Stimulated activated CD8-positive, alpha-beta memory T cell treated with anti-CD3 and anti-CD28 coated beads, Interleukin-4, amount 100 ng/mL, for 24 hours (primary cell): ENCODE measurements around the gene ZNF362.

Experiments used
- DNase-seq: peaks from one replicate; pipeline ENCODE4 v3.0.0-alpha.2; 2020; ENCODE audit warnings: low read depth

Gene ZNF362

GRCh38 chr1:33244809-33245186 is 11.5 kb upstream of the ZNF362 start:
- DNase-seq = no peak

DNA sequence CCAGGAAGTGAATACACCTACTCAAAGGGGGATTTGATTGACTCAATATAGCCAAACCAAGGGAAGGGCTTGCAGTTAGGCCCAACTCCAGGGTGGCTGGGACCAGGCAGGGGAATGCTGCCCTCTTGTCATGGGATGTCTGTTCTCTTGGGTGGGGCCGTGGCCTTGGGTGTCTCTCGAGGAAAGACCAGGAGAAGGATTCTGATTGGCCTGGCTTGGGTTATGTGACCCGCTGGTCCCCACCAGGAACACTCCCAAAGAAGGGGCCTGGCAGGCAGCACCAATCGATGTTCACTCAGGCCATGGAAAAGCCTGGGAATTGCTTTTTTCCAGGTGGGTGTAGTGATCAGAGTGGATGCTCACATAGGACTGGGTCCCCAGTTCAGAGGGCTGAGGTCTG is 10.1 kb upstream of the ZNF362 start:
- DNase-seq = no peak

- DNase-seq = no peak
These were observed 8.7 kb upstream of the ZNF362 start for GRCh38 chr1:33247545-33247944.

DNA sequence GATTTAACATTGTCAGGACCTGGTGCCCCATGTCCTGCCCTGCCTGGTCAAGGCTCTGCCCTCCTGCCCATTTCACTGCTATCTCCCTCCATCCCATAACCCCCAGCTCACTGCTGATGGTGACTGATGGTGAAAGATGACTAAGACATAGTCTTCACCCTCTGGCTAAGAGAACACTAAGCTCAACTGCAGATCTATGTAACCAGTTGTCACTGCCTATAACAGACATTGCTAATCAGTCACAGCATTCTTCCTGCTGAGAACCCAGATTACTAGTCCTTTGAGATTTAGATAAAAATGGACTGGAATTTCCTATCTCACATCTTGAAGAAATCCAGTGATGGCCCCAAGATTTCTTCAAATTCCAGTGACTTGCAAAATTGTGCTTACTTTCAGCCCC is 8.0 kb upstream of the ZNF362 start:
- DNase-seq = no peak

- no peak for DNase-seq
These were observed 6.9 kb upstream of the ZNF362 start for GRCh38 chr1:33249422-33249821.

DNA sequence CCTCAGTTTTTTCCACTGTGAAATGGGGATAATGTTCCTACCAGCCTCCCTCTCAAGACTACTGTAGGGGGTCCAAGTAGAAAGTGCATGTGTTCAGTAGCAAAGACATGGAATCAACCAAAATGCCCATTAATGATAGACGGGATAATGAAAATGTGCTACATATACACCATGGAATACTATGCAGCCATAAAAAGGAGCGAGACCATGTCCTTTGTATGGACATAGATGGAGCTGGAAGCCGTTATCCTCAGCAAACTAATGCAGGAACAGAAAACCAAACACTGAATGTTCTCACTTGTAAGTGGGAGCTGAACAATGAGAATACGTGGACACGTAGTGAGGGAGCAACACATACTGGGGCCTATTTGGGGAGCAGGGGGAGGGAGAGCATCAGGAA is 6.1 kb upstream of the ZNF362 start:
- no peak for DNase-seq

DNA sequence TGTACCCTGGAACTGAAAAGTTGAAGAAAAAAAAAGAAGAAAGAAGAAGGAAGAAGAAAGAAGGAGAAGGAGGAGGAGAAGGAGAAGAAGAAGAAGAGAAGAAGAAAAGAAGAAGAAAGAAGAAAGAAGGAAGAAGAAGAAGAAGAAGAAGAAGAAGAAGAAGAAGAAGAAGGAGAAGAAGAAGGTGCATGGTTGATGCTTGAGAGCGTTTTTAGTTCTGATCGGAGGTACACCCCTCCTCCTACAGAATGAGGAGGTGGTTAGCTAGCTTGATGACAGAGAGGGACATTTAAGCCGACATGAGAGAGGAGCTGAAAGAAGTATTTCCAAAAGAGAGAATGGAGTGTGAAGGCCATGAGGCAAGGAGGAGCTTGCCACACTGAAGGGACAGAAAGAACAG is 5.6 kb upstream of the ZNF362 start:
- no peak for DNase-seq

DNA sequence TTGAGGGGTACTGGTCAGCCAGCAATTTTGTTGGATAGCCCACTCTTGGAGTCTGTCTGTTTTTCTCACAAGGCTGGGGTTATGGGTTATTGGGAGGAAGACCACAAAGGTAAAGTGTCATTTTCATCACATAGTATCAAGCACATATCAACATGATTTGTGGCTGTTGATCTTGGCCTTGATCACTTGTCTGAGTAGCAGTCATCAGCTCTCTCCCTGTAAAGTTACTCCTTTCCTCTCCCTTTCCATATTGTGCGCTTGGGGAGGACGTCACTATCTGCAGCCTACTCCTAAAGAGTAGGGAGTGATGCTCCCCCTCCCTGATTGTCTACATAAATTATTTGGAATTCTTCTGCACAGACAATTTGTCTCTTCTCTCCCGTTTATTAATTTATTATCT is 1.8 kb upstream of the ZNF362 start:
- no peak for DNase-seq

- DNase-seq = peak; percentile 9
These were observed 708 bp upstream of the ZNF362 start for GRCh38 chr1:33255347-33256220.

DNA sequence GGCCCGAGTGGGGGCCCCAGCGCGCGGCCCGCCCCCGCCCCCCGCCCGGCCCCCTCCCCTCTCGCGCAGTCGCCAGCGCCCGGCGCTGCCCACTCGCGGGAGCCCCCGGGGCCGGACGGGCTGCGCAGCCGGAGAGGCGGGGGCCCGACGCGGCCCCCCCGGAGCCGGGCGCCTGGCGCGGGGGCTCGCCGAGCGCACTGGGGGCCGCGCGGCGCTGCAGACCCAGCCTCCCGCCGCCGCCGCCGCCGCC is 146 bp upstream of the ZNF362 start:
- no peak for DNase-seq

DNA sequence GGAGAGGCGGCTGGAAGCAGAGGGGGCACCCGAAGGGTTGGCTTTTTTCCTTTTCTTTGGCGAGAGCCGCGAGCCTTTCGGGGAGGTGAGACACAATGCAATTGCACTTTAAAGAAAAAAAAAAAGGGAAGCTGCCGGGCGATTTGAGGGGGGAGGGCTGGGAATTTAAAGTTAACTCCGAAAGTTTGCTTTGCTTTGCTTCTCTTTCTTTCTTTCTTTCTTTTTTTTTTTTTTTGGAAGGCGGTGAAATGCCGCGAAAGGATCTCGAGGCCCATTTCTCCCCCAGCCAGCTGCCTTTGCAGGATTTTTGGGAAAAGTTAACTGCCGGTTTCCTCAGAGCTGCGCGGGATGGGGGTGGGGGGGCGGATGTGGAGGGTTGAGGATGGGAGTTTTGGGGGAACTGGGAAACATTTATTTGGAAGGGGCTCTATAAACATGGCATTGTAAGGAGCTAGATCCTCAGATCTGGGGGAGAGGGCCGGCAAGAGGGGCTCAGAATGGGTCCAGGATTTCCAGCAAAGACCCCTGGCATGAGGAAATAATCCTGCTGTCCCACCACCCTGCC is 997 bp downstream of the ZNF362 start:
- DNase-seq = no peak

GRCh38 chr1:33257772-33258712 is 1.8 kb downstream of the ZNF362 start:
- DNase-seq = no peak

- no peak for DNase-seq
These were observed 2.5 kb downstream of the ZNF362 start for GRCh38 chr1:33258788-33259274.

DNA sequence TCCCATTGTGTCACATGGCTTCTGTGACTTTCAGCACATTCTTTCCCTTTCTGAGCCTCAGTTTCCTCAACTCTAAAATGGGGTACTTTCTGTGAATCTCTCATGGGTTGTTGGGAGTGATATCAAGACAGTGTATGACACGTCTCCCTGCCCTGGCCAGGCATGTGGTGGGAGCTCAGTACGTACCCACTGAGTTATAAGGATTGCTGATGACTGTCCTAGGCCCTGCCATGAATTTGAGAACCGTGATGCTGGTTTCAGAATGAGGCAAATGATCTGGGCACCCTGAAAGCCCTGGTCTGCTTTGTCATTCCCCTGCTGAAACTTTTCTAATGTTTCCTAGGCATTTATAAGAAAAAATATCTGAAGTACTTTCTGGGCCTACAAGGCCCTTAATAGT is 3.6 kb downstream of the ZNF362 start:
- DNase-seq = no peak

GRCh38 chr1:33260439-33260838 is 4.1 kb downstream of the ZNF362 start:
- no peak for DNase-seq

DNA sequence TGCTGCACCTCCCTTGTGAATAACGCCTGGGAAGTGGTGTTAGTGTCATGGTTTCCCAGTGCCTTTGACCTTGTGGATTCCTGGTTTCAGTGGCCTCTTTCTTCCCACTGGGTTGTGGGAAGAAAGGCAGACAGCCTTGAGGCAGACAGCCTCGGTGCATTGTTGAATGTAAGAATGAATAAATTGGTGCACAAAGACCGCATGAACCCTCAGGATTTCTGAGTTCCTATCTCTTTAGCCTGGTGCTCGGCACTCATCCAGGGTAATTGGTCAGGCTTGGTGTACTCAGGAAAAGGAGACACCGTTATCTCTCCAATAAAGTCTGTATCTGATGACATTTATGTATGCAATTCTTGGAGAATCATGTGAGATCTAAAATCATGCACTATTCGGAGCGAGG is 5.1 kb downstream of the ZNF362 start:
- DNase-seq = no peak

DNA sequence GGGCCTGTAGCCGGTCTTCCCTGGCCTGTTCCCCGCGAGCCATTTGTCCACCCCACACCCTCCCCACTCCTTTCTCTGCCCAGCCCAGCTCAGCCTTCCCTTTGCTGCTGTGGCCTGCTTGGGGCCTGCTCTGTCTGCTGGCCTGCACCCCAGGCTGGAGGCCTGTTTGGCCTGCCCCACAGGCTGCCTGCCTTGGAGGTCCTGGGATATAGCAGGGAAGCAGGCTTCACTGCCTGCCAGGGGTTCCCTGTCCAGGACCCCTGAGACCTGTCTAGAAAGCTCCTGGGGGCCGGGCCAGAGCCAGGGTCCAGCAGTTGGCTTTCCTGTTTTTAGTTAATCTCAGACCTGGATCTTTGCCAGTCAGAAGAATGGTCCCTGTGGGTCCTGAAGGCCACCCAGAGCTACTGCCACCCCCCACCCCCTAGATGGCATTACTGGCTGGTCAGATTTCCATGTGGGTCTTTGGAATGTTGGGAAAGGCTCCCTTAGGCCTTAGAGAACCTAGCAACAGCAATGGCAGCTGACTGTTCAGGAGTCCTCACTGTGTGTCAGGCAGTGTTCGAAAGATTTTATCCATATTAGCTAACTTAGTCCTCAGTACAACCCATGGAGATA is 7.7 kb downstream of the ZNF362 start:
- no peak for DNase-seq

DNA sequence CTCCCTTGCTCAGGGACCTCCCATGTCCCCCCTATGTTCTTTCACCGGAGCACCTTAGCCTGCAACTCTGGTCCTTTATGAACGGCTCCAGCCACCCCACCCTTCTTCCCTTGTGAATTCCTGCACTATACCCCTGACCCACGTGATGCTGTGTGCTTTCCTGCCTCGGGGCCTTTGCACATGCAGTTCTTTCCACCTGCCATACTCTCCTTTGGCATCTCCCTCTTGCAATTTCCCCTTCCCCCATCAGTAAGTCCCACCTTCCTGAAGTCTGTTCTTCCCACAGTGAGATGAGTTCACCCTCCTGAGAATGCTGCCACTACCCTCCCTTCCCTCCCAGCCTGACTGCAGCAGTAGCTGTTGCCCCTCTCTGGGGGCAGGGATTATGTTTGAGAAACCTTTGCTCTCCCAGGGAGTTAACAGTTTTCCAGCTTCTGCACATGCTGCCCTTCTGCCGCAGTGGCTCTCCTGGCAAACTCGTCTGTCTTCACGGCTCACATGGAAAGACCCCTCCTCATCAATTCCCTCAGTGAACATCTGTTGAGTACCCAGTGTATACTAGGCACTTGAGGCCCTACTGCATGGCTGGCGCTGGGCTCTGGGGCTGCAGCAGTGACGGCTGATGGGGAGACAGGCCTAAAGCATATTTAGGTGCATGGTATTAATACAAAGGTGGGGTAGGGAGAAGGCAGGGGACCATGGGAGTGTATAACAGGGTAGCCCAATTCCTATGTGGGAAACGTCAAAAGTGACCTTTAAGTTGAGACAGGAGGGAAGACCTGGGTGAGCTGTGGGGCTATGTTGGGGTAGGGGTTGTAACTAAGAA is 9.7 kb downstream of the ZNF362 start:
- no peak for DNase-seq

- no peak for DNase-seq
These were observed 10.5 kb downstream of the ZNF362 start for GRCh38 chr1:33266766-33267165.

DNA sequence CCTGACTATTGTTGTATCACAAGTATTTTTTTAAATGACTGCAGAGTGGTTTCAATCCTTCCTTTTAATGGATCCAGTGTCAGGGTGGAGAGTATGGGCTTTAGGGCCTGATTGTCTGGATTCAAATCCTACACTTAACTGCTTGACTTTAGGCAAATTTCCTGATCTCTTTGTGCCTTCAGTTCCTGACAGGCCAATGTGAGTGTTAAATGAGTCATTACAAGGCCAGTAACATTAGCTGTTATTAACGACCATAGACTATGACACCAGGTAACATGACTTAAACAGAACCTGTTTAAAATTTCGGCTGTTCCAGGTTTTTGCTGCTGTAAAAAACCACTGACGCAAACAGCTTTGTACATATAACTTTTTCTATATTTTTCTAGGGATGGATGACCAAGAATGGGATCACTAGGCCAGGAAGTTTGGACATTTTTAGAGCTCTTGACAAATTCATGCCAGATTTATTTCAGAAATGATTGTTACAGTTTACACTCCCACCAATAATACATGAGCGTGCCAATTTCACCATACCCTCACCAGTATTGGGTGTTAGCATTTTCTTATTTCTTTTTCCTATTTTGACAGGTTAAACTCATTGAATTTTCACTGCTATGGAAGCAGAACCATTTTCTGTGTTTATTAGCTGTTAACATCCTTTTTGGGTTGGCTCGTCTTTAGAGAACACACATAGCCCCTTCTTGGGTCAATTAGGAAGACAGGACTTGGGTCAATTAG is 11.3 kb downstream of the ZNF362 start:
- DNase-seq = no peak

DNA sequence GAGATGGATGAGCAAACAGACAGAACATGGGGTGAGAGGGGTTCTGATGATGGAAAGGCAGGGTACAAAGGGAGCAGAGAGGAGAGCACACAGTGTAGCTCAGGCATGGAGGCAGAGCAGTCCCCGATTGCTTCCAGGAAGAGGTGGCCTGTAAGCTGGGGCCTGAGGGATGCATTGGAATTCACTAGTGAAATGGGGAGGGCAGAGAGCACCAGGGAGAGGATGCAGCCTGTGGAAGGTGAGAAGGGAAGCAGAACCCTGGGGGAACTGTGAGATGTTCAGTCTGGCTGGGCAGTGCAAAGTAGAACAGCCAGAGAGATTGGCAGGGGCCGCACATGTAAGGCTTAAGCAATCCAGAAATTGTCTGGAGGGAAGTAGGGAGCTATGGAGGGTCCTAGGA is 12.2 kb downstream of the ZNF362 start:
- DNase-seq = no peak
